Astrocyte of the spinal cord (primary cell): ENCODE measurements around the gene INSRR.

Source experiments
- DNase-seq: peaks from one replicate; pipeline ENCODE4 v3.0.0; 2011; ENCODE audit warnings: low read depth, low spot score
- H3K4me3 ChIP-seq: 2 replicates; pipeline ENCODE4 v1.5.1; 2011; ENCODE audit warnings: low read depth, mild to moderate bottlenecking, low read length, moderate library complexity
- CTCF ChIP-seq: IDR thresholded peaks from 2 replicates; pipeline ENCODE4 v1.5.1; 2012; ENCODE audit warnings: low read depth, mild to moderate bottlenecking, low read length, inconsistent platforms
- in situ Hi-C: cut with HindIII; loops from 2 replicates; pipeline ENCODE4 v1.10.0; 2017; ENCODE audit warnings: low sequenced_read_pairs

The INSRR gene

GRCh38 chr1:156813298-156813697 lies 45.6 kb downstream of the INSRR start:
- no peak for DNase-seq
- no peak for TF ChIP-seq CTCF
- H3K4me3 ChIP-seq: no peak overlapping the region
- in situ Hi-C loops: no loop called here

- in situ Hi-C loops: no loop called here
- no peak for DNase-seq
- TF ChIP-seq CTCF: no peak
- no peak overlapping the region for H3K4me3 ChIP-seq
These were observed 46.5 kb downstream of the INSRR start for GRCh38 chr1:156812293-156812990.

GRCh38 chr1:156811168-156811567 lies 47.7 kb downstream of the INSRR start:
- in situ Hi-C loops: no loop called here
- no peak for TF ChIP-seq CTCF
- no peak overlapping the region for H3K4me3 ChIP-seq
- DNase-seq: no peak

- TF ChIP-seq CTCF: no peak
- in situ Hi-C loops: no loop called here
- no peak for DNase-seq
- H3K4me3 ChIP-seq: no peak overlapping the region
These were observed 49.1 kb downstream of the INSRR start for GRCh38 chr1:156809711-156810366.

- no peak overlapping the region for H3K4me3 ChIP-seq
- in situ Hi-C loops: no loop called here
- TF ChIP-seq CTCF: no peak
- DNase-seq: no peak
These were observed 49.6 kb downstream of the INSRR start for GRCh38 chr1:156809281-156809680.

GRCh38 chr1:156808186-156809030 lies 50.5 kb downstream of the INSRR start:
- DNase-seq: no peak
- in situ Hi-C loops: no loop called here
- H3K4me3 ChIP-seq: no peak overlapping the region
- TF ChIP-seq CTCF: no peak
